ENCODE measurements around the gene CLEC11A. TPM values are rescaled to one million over a fixed set of nuclear protein-coding genes. Genes with fewer than 3 reads are reported as not detected.

The CLEC11A gene
- total and polyA plus RNA-seq, 2 of the 8 experiments (the other 6 are each of a cell fraction or from before 2014, with no cell fraction given): 4.3 to 17.4 TPM

DNA sequence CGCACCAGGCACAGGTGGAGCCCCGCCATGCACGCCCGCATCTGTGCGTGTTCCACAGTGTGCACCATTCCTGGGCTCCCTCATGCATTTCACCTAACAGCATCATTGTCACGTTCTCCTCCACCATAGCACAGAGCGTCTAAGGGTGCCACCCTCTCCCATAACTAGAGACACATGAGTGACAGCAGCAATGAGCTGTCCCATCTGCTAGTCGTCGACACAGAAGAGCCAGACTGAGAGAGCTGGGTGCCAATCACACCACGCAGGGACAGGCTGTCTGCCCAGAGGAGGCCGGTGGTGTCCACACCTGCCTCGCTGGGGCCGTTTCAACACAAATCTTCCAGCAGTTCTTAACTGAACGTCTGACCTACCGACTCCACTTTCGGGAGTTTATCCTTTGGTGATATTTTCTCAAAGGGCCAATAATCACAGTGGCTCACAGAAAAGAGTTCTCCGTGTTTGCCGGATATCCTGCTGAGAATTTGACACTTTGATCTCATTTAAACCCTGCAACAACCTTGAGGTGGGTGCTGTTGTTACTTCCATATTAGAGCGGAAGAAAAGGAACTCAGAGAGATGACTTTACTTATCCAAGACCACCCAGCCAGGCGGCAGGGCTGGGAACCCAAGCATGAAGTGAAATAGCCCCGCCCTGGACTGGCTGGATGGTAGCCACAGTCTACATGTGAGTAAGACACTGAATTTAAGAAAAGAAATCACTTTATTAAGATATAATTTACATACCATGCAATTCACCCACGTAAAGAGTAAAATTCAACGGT, 16.2 kb downstream of the CLEC11A start:
- H4K5ac ChIP-seq (ENCODE audit: insufficient read length, low read depth, low read length): no peak overlapping the region
- no peak overlapping the region for H4K91ac ChIP-seq (replicated peaks; ENCODE audit: insufficient read length, low read length)
- H3K9me3 ChIP-seq (ENCODE audit: insufficient read depth in 2 of 2, low read depth in 1 of 2, low read length in 1 of 2): no peaks in the 10 kb centered on the region
- H3K4me2 ChIP-seq (ENCODE audit: insufficient read depth in 1 of 2, low read depth in 2 of 2, low read length in 2 of 2): no peak overlapping the region
- peaks cover 0 to 4% (median 0%) of the 10 kb centered on the region in 4 experiments; a peak in 1 of 7 replicates for H3K4me1 ChIP-seq (replicated peaks in 1 of 4; ENCODE audit: control insufficient read depth in 3 of 4, insufficient read depth in 4 of 4, low read length in 3 of 4)
- H2AFZ ChIP-seq (ENCODE audit: low read length): no peak overlapping the region
- no peak for TF ChIP-seq RFX5 (IDR thresholded peaks at IDR 0.05; ENCODE audit: borderline replicate concordance, low read depth, low read length)
- no peak for TF ChIP-seq SIN3A (conservative IDR thresholded peaks at IDR 0.05 in 1 of 2, IDR thresholded peaks at IDR 0.05 in 1 of 2; ENCODE audit: low read depth in 1 of 2, low read length in 2 of 2)
- no peak for TF ChIP-seq SIRT6 (IDR thresholded peaks at IDR 0.05; ENCODE audit: low read length)
- TF ChIP-seq EP300 (IDR thresholded peaks at IDR 0.05; ENCODE audit: borderline replicate concordance in 1 of 2, low read depth in 2 of 2, low read length in 2 of 2): no peak
- no peak for TF ChIP-seq SIX5 (IDR thresholded peaks at IDR 0.05; ENCODE audit: low read depth, low read length)
- no peak for TF ChIP-seq RBBP5 (IDR thresholded peaks at IDR 0.05; ENCODE audit: borderline replicate concordance, low read depth, low read length)
- TF ChIP-seq CREB1 (IDR thresholded peaks at IDR 0.05): no peak
- TF ChIP-seq CBX5 (IDR thresholded peaks at IDR 0.05; ENCODE audit: low read depth, low read length): no peak
- no peak for TF ChIP-seq ZNF274 (IDR thresholded peaks at IDR 0.05; ENCODE audit: borderline replicate concordance, extremely low read depth, low read length)
- no peak for TF ChIP-seq POLR2A (IDR thresholded peaks at IDR 0.05; ENCODE audit: control extremely low read depth in 1 of 2, low read depth in 2 of 2, low read length in 2 of 2)
- TF ChIP-seq SRF (IDR thresholded peaks at IDR 0.05; ENCODE audit: low read depth, low read length): no peak
- no peak for TF ChIP-seq PHF8 (conservative IDR thresholded peaks at IDR 0.05; ENCODE audit: low read depth, low read length)
- TF ChIP-seq POLR2AphosphoS5 (IDR thresholded peaks at IDR 0.05; ENCODE audit: low read depth, low read length): no peak
- TF ChIP-seq BACH1 (IDR thresholded peaks at IDR 0.05; ENCODE audit: low read length): no peak
- H3K56ac ChIP-seq (replicated peaks; ENCODE audit: insufficient read length, low read depth, low read length): no peak overlapping the region
- peaks cover 0 to 2% of the 10 kb centered on the region in 2 experiments for H4K20me1 ChIP-seq (replicated peaks in 1 of 2; ENCODE audit: control insufficient read depth in 1 of 2, insufficient read depth in 2 of 2, low read length in 2 of 2)
- H3K18ac ChIP-seq (ENCODE audit: extremely low read depth, low read length): no peak overlapping the region
- H3K27me3 ChIP-seq (replicated peaks in 1 of 4; ENCODE audit: control insufficient read depth in 3 of 4, extremely low read depth in 1 of 4, insufficient read depth in 3 of 4, low read length in 3 of 4): peaks cover 0 to 2% (median 0%) of the 10 kb centered on the region in 4 experiments; a peak in 1 of 7 replicates
- H2BK5ac ChIP-seq (ENCODE audit: low read depth, low read length): no peak overlapping the region
- H3K14ac ChIP-seq (ENCODE audit: insufficient read length): no peak overlapping the region
- DNase-seq (ENCODE audit: low read depth in 1 of 2, low spot score in 2 of 2): no peak
- no peaks in the 10 kb centered on the region for H3K36me3 ChIP-seq (ENCODE audit: control insufficient read depth in 2 of 4, insufficient read depth in 4 of 4, low read length in 3 of 4)
- 88% methylated on average over 23 of the region's 23 CpGs; no CpG with 5 or more reads in 1 of the 2 experiments for WGBS, 2 experiments (ENCODE audit: extremely low coverage in 1 of 2, insufficient coverage in 1 of 2, insufficient read length in 1 of 2, insufficient replicate concordance in 2 of 2, low coverage in 1 of 2, low lambda C conversion rate in 2 of 2, missing lambda C conversion rate in 1 of 2)
- no peak for FAIRE-seq
- no peak overlapping the region for H3K4ac ChIP-seq (replicated peaks; ENCODE audit: insufficient read length, low read depth, low read length)
- no peak overlapping the region for H2AK5ac ChIP-seq (ENCODE audit: low read depth, low read length)
- H2BK20ac ChIP-seq (ENCODE audit: low read length): no peak overlapping the region
- H2BK12ac ChIP-seq (ENCODE audit: low read depth, low read length): no peak overlapping the region
- no peaks in the 10 kb centered on the region for H3K79me2 ChIP-seq (ENCODE audit: control insufficient read depth in 1 of 2, insufficient read depth in 2 of 2, low read length in 2 of 2)
- no peaks in the 10 kb centered on the region for H3K23me2 ChIP-seq (ENCODE audit: low read depth, low read length)
- H3K23ac ChIP-seq (ENCODE audit: insufficient read length): no peak overlapping the region
- H3K27ac ChIP-seq (ENCODE audit: low read depth, low read length): no peak overlapping the region
- ChIA-PET CTCF (ENCODE audit: partially characterized antibody) (interaction anchor here (0.6 to 1.8 kb wide), 3 partner anchors 11 to 183 kb away, joined by 3 read pairs; no protein-coding TSS in a partner anchor), POLR2A (ENCODE audit: partially characterized antibody) (interaction anchor here (0.6 to 1.5 kb wide), 4 partner anchors 15 to 76 kb away, joined by 3 to 4 read pairs (median 4); no protein-coding TSS in a partner anchor)
- no peak overlapping the region for H3K9ac ChIP-seq (replicated peaks in 1 of 4; ENCODE audit: extremely low read depth in 1 of 4, low read depth in 3 of 4, low read length in 3 of 4)
- no peak overlapping the region for H2BK120ac ChIP-seq (replicated peaks; ENCODE audit: low read depth, low read length)
- no peak overlapping the region for H2BK15ac ChIP-seq (ENCODE audit: low read length)
- no peak overlapping the region for H3K4me3 ChIP-seq (ENCODE audit: extremely low read depth in 1 of 4, insufficient read depth in 2 of 4, low read depth in 3 of 4, low read length in 4 of 4)
- H3K79me1 ChIP-seq (ENCODE audit: low read depth, low read length): no peaks in the 10 kb centered on the region
- H4K8ac ChIP-seq (ENCODE audit: extremely low read depth, insufficient read depth, low read length): no peak overlapping the region
